HEK293 (cell line): ENCODE data around the gene PLAC8L1.

Experiments
- CTCF ChIA-PET: fragments of 350-600 bp; formaldehyde crosslinking; extraction: SDS; loops from one replicate; lab custom pipeline; 2021; ENCODE audit warnings: antibody characterized with exemption; lab: Yijun Ruan, JAX
- POLR2A ChIA-PET: fragments of 300-600 bp; formaldehyde crosslinking; extraction: SDS; loops from one replicate; lab custom pipeline; 2020; ENCODE audit warnings: antibody characterized with exemption, inconsistent platforms; lab: Yijun Ruan, JAX
- H3K27ac ChIP-seq: fragments of 200-500 bp; sonication (Bioruptor generic); 2 replicates; pipeline ENCODE4 v1.5.1; 2014; ENCODE audit warnings: low read depth, low read length, control low read depth, inconsistent platforms; ENCODE audit errors: extremely low read depth
- H3K36me3 ChIP-seq, 2 experiments: fragments of 200-500 bp in 1 of 2; sonication (Bioruptor generic) in 1 of 2; 1 replicate in 1 of 2; 2 replicates in 1 of 2; pipeline ENCODE4 v1.5.1; 2014 to 2017; ENCODE audit warnings: inconsistent platforms in 2 of 2, low read length in 2 of 2; ENCODE audit not compliant: control insufficient read depth in 2 of 2, insufficient read depth in 1 of 2
- H3K4me1 ChIP-seq: fragments of 200-500 bp; sonication (Bioruptor generic); 2 replicates; pipeline ENCODE4 v1.5.1; 2014; ENCODE audit warnings: mild to moderate bottlenecking, low read length, inconsistent platforms; ENCODE audit not compliant: control insufficient read depth, insufficient read depth
- H3K4me3 ChIP-seq: 2 replicates; pipeline ENCODE4 v1.5.1; 2011; ENCODE audit warnings: low read depth, mild to moderate bottlenecking, control low read depth, low read length, moderate library complexity
- H3K9me3 ChIP-seq: fragments of 200-500 bp; sonication (Bioruptor generic); 2 replicates; pipeline ENCODE4 v1.5.1; 2014; ENCODE audit warnings: low read depth, low read length, inconsistent platforms; ENCODE audit not compliant: control insufficient read depth, insufficient read depth
- FEZF1 ChIP-seq: fragments of 450-650 bp; formaldehyde crosslinking; IDR thresholded peaks from 2 replicates; pipeline ENCODE4 v1.5.1; 2016; ENCODE audit warnings: missing biosample characterization, missing genetic modification characterization
- GLIS1 ChIP-seq: fragments of 450-650 bp; formaldehyde crosslinking; IDR thresholded peaks from 2 replicates; pipeline ENCODE4 v1.5.1; 2016; ENCODE audit warnings: missing biosample characterization, missing genetic modification characterization
- IKZF3 ChIP-seq: fragments of 450-650 bp; IDR thresholded peaks from 2 replicates; pipeline ENCODE4 v1.5.0; 2018; ENCODE audit warnings: missing biosample characterization, mild to moderate bottlenecking, missing genetic modification characterization, moderate library complexity
- KLF10 ChIP-seq: fragments of 450-650 bp; IDR thresholded peaks from 2 replicates; pipeline ENCODE4 v1.5.1; 2018; ENCODE audit warnings: missing biosample characterization, mild to moderate bottlenecking, missing genetic modification characterization
- KLF16 ChIP-seq: fragments of 450-650 bp; formaldehyde crosslinking; IDR thresholded peaks from 2 replicates; pipeline ENCODE4 v1.5.1; 2017; ENCODE audit warnings: missing biosample characterization, missing genetic modification characterization
- OSR2 ChIP-seq: fragments of 450-650 bp; formaldehyde crosslinking; IDR thresholded peaks from 2 replicates; pipeline ENCODE4 v1.5.1; 2016; ENCODE audit warnings: missing biosample characterization, missing genetic modification characterization
- PRDM4 ChIP-seq: fragments of 450-650 bp; formaldehyde crosslinking; IDR thresholded peaks from 2 replicates; pipeline ENCODE4 v1.5.1; 2017; ENCODE audit warnings: missing biosample characterization, missing genetic modification characterization
- PRDM6 ChIP-seq: fragments of 450-650 bp; formaldehyde crosslinking; IDR thresholded peaks from 2 replicates; pipeline ENCODE4 v1.5.1; 2017; ENCODE audit warnings: missing biosample characterization, missing genetic modification characterization
- SCRT2 ChIP-seq: fragments of 450-650 bp; formaldehyde crosslinking; IDR thresholded peaks from 2 replicates; pipeline ENCODE4 v1.5.1; 2016; ENCODE audit warnings: missing biosample characterization, missing genetic modification characterization
- TRIM28 ChIP-seq: IDR thresholded peaks from 2 replicates; pipeline ENCODE4 v1.6.1; 2011; ENCODE audit warnings: low read length, control low read depth, borderline replicate concordance
- ZBTB17 ChIP-seq: fragments of 450-650 bp; formaldehyde crosslinking; IDR thresholded peaks from 2 replicates; pipeline ENCODE4 v1.5.1; 2016; ENCODE audit warnings: missing biosample characterization, missing genetic modification characterization
- ZBTB49 ChIP-seq: fragments of 450-650 bp; formaldehyde crosslinking; IDR thresholded peaks from 2 replicates; pipeline ENCODE4 v1.5.1; 2016; ENCODE audit warnings: missing biosample characterization, missing genetic modification characterization, low read depth
- ZBTB7A ChIP-seq: fragments of 450-650 bp; formaldehyde crosslinking; IDR thresholded peaks from 2 replicates; pipeline ENCODE4 v1.5.1; 2016; ENCODE audit warnings: low read depth, missing biosample characterization, missing genetic modification characterization
- ZBTB8A ChIP-seq: fragments of 450-650 bp; formaldehyde crosslinking; IDR thresholded peaks from 2 replicates; pipeline ENCODE4 v1.5.1; 2016; ENCODE audit warnings: missing biosample characterization, missing genetic modification characterization
- ZFP3 ChIP-seq: fragments of 450-650 bp; formaldehyde crosslinking; IDR thresholded peaks from 2 replicates; pipeline ENCODE4 v1.5.1; 2016; ENCODE audit warnings: low read depth, missing biosample characterization, missing genetic modification characterization
- ZFP41 ChIP-seq: fragments of 450-650 bp; formaldehyde crosslinking; IDR thresholded peaks from 2 replicates; pipeline ENCODE4 v1.5.1; 2016; ENCODE audit warnings: missing biosample characterization, missing genetic modification characterization, borderline replicate concordance
- ZIC2 ChIP-seq: fragments of 450-650 bp; formaldehyde crosslinking; IDR thresholded peaks from 2 replicates; pipeline ENCODE4 v1.5.1; 2016; ENCODE audit warnings: missing biosample characterization, missing genetic modification characterization
- ZNF248 ChIP-seq: fragments of 450-650 bp; formaldehyde crosslinking; IDR thresholded peaks from 2 replicates; pipeline ENCODE4 v1.5.1; 2017; ENCODE audit warnings: missing biosample characterization, missing genetic modification characterization
- ZNF324 ChIP-seq: fragments of 450-650 bp; formaldehyde crosslinking; IDR thresholded peaks from 2 replicates; pipeline ENCODE4 v1.5.1; 2016; ENCODE audit warnings: missing biosample characterization, missing genetic modification characterization
- ZNF350 ChIP-seq: fragments of 450-650 bp; formaldehyde crosslinking; IDR thresholded peaks from 2 replicates; pipeline ENCODE4 v1.5.0; 2017; ENCODE audit warnings: missing biosample characterization, mild to moderate bottlenecking, missing genetic modification characterization
- ZNF404 ChIP-seq: fragments of 450-650 bp; formaldehyde crosslinking; IDR thresholded peaks from 2 replicates; pipeline ENCODE4 v1.5.1; 2017; ENCODE audit warnings: missing biosample characterization, missing genetic modification characterization
- ZNF426 ChIP-seq: fragments of 450-650 bp; formaldehyde crosslinking; IDR thresholded peaks from 2 replicates; pipeline ENCODE4 v1.5.1; 2017; ENCODE audit warnings: missing biosample characterization, missing genetic modification characterization, mild to moderate bottlenecking, inconsistent platforms, moderate library complexity
- ZNF501 ChIP-seq: fragments of 450-650 bp; formaldehyde crosslinking; IDR thresholded peaks from 2 replicates; pipeline ENCODE4 v1.5.1; 2016; ENCODE audit warnings: missing biosample characterization, missing genetic modification characterization
- ZNF660 ChIP-seq: fragments of 450-650 bp; IDR thresholded peaks from 2 replicates; pipeline ENCODE4 v1.5.1; 2018; ENCODE audit warnings: missing biosample characterization, mild to moderate bottlenecking, missing genetic modification characterization
- ZNF776 ChIP-seq: fragments of 450-650 bp; formaldehyde crosslinking; IDR thresholded peaks from 2 replicates; pipeline ENCODE4 v1.5.0; 2017; ENCODE audit warnings: missing biosample characterization, missing genetic modification characterization, borderline replicate concordance
- ZNF843 ChIP-seq: fragments of 450-650 bp; formaldehyde crosslinking; IDR thresholded peaks from 2 replicates; pipeline ENCODE4 v1.5.1; 2016; ENCODE audit warnings: missing biosample characterization, missing genetic modification characterization
- ZSCAN5A ChIP-seq: fragments of 450-650 bp; formaldehyde crosslinking; IDR thresholded peaks from 2 replicates; pipeline ENCODE4 v1.5.1; 2016; ENCODE audit warnings: missing biosample characterization, missing genetic modification characterization
- ZXDB ChIP-seq: fragments of 450-650 bp; formaldehyde crosslinking; IDR thresholded peaks from 2 replicates; pipeline ENCODE4 v1.5.1; 2016; ENCODE audit warnings: missing biosample characterization, missing genetic modification characterization

The PLAC8L1 gene

GRCh38 chr5:146041180-146041789 lies 64.1 kb downstream of the PLAC8L1 start:
- CTCF ChIA-PET = interaction anchor here (0.6 to 2.1 kb wide), 20 partner anchors 8 to 360 kb away, joined by 3 to 17 read pairs (median 3); partner anchors contain the start of gene SH3RF2
- H3K27ac ChIP-seq = no peak overlapping the region
- TF ChIP-seq ZBTB17 (tag by site-specific recombination) = no peak
- no peak for TF ChIP-seq ZSCAN5A (tag by site-specific recombination)
- no peak for TF ChIP-seq ZNF404
- no peak for TF ChIP-seq PRDM4
- no peak for TF ChIP-seq ZIC2 (tag by site-specific recombination)
- TF ChIP-seq KLF16 (tag by site-specific recombination) = no peak
- TF ChIP-seq ZNF426 (tag by site-specific recombination) = no peak
- no peak for TF ChIP-seq ZFP3 (tag by site-specific recombination)
- TF ChIP-seq ZBTB8A (tag by site-specific recombination) = no peak
- TF ChIP-seq ZBTB7A = no peak
- TF ChIP-seq ZNF776 = no peak
- no peak for TF ChIP-seq ZNF248 (tag by site-specific recombination)
- no peak for TF ChIP-seq TRIM28
- POLR2A ChIA-PET = no interaction called here
- H3K9me3 ChIP-seq = no peaks in the 10 kb centered on the region
- H3K36me3 ChIP-seq = no peaks in the 10 kb centered on the region
- no peaks in the 10 kb centered on the region for H3K4me1 ChIP-seq
- H3K4me3 ChIP-seq = no peak overlapping the region

- ChIA-PET CTCF (interaction anchor here (0.6 to 2.1 kb wide), 19 partner anchors 8 to 359 kb away, joined by 3 to 17 read pairs (median 3); partner anchors contain the start of gene SH3RF2), POLR2A (no interaction called here)
These were observed 64.8 kb downstream of the PLAC8L1 start for GRCh38 chr5:146040527-146040926.

GRCh38 chr5:146039420-146039819 lies 66.0 kb downstream of the PLAC8L1 start:
- H3K36me3 ChIP-seq = no peaks in the 10 kb centered on the region
- no peak overlapping the region for H3K4me3 ChIP-seq
- H3K9me3 ChIP-seq = no peaks in the 10 kb centered on the region
- no peak overlapping the region for H3K27ac ChIP-seq
- H3K4me1 ChIP-seq = no peaks in the 10 kb centered on the region
- POLR2A ChIA-PET = no interaction called here
- CTCF ChIA-PET = interaction anchor here (0.7 to 2.1 kb wide), 2 partner anchors 10 to 15 kb away, joined by 4 to 5 read pairs; no protein-coding TSS in a partner anchor
- TF ChIP-seq PRDM6 (tag by site-specific recombination) = peak; percentile 68
- TF ChIP-seq GLIS1 = peak; percentile 55; the same call in 1 of the 2 replicates
- TF ChIP-seq ZBTB8A (tag by site-specific recombination) = peak; percentile 56; the same call in 1 of the 2 replicates
- TF ChIP-seq FEZF1 (tag by site-specific recombination) = peak; percentile 85
- TF ChIP-seq ZNF501 (tag by site-specific recombination) = no peak
- no peak for TF ChIP-seq ZXDB (tag by site-specific recombination)
- no peak for TF ChIP-seq ZNF350 (tag by site-specific recombination)
- TF ChIP-seq OSR2 (tag by site-specific recombination) = peak; percentile 84
- TF ChIP-seq ZFP41 (tag by site-specific recombination) = no peak
- 0 out of 2 replicates have a peak, but pooled peaks have one; percentile 27 for TF ChIP-seq IKZF3
- no peak for TF ChIP-seq ZBTB49
- TF ChIP-seq KLF10 = peak; percentile 58

More at GRCh38 chr5:146040527-146040926, 64.8 kb downstream of the PLAC8L1 start:
- TF ChIP-seq SCRT2 (tag by site-specific recombination) (0 out of 2 replicates have a peak, but pooled peaks have one; percentile 6), ZNF843 (tag by site-specific recombination) (no peak), ZNF324 (tag by site-specific recombination) (no peak), ZNF660 (no peak)
- Histone ChIP-seq H3K4me3 (no peak overlapping the region), H3K9me3 (no peaks in the 10 kb centered on the region), H3K4me1 (no peaks in the 10 kb centered on the region), H3K36me3 (no peaks in the 10 kb centered on the region), H3K27ac (no peak overlapping the region)
